OCI-LY3 (cell line): ENCODE measurements around the gene WDHD1.

ENCODE experiments used
- CTCF ChIP-seq: fragments of 200-600, 300-600 bp; sonication (generic); IDR thresholded peaks from 2 replicates; pipeline ENCODE4 v1.5.1; 2014; ENCODE audit warnings: antibody characterized with exemption, low read length, low read depth
- EZH2phosphoT487 ChIP-seq: fragments of 200-600 bp; shearing (Covaris generic); IDR thresholded peaks from 2 replicates; pipeline ENCODE4 v1.6.1; 2018; ENCODE audit warnings: antibody characterized with exemption, mixed run types, low read depth

DNA sequence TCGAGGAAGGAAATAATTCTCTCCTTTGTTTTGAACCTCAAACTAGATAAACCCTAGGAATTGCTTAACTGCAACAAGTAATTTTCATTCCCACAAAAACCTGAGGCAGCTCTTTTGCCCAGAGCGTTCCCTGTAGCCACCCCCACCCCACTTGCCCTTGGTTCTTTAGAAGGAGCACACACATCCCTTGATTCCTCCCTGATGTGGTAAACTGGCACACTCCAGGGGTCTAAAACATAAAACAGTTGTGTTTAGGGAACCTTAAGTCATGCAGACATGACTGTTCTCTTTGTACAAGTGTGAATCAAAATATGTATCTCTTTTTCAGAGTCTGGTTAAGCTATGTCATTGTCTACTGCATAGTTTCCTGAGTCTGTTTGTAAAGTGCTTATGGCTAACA is 38.5 kb upstream of the WDHD1 start:
- no peak for TF ChIP-seq CTCF
- no peak for TF ChIP-seq EZH2phosphoT487
